Effector memory CD4-positive, alpha-beta T cell (primary cell): ENCODE data around the gene CYCS.
"Not testable (repeated sequence)": the region's sequence is repeated elsewhere in the genome, so short reads cannot be mapped to it uniquely, and the experiment has no call there.

Source experiments
- DNase-seq, 3 donors: peaks; one replicate each; pipeline ENCODE4 v3.0.0-alpha.2; 2020
- H3K27ac ChIP-seq: 2 replicates; pipeline ENCODE4 v1.7.0; 2013; ENCODE audit warnings: mild to moderate bottlenecking, low read length, moderate library complexity; ENCODE audit not compliant: insufficient read depth, poor library complexity, severe bottlenecking
- H3K27me3 ChIP-seq: replicated peaks from 2 replicates; pipeline ENCODE4 v1.7.0; 2013; ENCODE audit warnings: mild to moderate bottlenecking, low read length; ENCODE audit not compliant: insufficient read depth, control insufficient read depth, poor library complexity, severe bottlenecking
- H3K36me3 ChIP-seq: 2 replicates; pipeline ENCODE4 v1.7.0; 2013; ENCODE audit warnings: mild to moderate bottlenecking, low read length, moderate library complexity; ENCODE audit not compliant: control insufficient read depth, insufficient read depth
- H3K4me1 ChIP-seq: 2 replicates; pipeline ENCODE4 v1.7.0; 2013; ENCODE audit warnings: low read length, mild to moderate bottlenecking; ENCODE audit not compliant: control insufficient read depth, insufficient read depth, poor library complexity, severe bottlenecking
- H3K4me3 ChIP-seq: 2 replicates; pipeline ENCODE4 v1.7.0; 2013; ENCODE audit warnings: low read length, low read depth, mild to moderate bottlenecking; ENCODE audit not compliant: insufficient read depth, poor library complexity, severe bottlenecking
- H3K9me3 ChIP-seq: 2 replicates; pipeline ENCODE4 v1.7.0; 2013; ENCODE audit warnings: mild to moderate bottlenecking, low read length, moderate library complexity; ENCODE audit not compliant: control insufficient read depth

The CYCS gene

GRCh38 chr7:25119102-25119501, 6.0 kb downstream of the CYCS start:
- H3K36me3 ChIP-seq: peaks cover 22% of the 10 kb centered on the region
- no peak overlapping the region for H3K4me3 ChIP-seq
- no peaks in the 10 kb centered on the region for H3K4me1 ChIP-seq
- no peak for DNase-seq
- no peaks in the 10 kb centered on the region for H3K27me3 ChIP-seq
- H3K27ac ChIP-seq: no peak overlapping the region
- no peaks in the 10 kb centered on the region for H3K9me3 ChIP-seq

GRCh38 chr7:25118048-25118753, 6.9 kb downstream of the CYCS start:
- Histone ChIP-seq H3K27me3 (no peaks in the 10 kb centered on the region), H3K4me1 (no peaks in the 10 kb centered on the region), H3K27ac (no peak overlapping the region), H3K36me3 (peaks cover 22% of the 10 kb centered on the region), H3K4me3 (no peak overlapping the region), H3K9me3 (no peaks in the 10 kb centered on the region)
- DNase-seq: no peak

DNA sequence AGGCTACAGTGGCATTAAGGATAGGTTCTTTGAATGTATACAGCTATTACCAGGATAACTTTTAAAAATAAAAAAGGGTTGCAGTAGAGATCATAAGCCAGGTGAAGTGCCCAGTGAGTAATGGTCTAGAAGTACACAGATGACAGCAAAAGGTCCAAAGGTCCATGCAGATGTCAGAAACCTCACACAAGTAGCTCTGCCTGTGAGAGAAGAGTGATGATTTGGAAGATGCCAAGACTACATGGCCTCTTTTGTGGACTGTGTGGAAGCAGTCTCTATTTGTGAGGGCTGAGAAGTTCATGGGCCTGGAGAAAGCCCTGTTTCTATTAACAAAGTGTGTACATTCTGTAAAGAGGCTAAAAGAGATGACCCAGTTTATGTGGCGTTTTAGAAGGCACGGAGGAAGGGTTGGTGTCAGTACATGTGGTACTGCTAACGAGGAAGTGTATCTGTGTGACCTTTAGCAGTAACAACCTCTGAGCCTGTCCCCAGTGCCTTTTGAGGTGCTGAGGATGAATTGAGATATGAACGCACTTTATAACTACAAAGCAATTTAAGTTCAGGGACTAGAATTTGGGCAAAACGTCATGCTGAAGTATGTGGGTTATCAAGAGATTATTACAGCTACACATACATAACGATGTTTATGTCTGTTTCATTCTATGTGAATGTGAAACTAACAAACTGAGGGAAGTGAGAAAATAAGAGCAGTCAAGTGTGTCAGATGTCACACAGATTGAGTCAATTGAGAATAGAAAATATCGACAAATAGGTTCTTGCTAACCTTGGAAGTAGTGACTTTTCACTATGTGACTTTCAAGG, 7.6 kb downstream of the CYCS start:
- DNase-seq: no peak
- no peaks in the 10 kb centered on the region for H3K27me3 ChIP-seq
- H3K4me3 ChIP-seq: no peak overlapping the region
- H3K9me3 ChIP-seq: no peaks in the 10 kb centered on the region
- H3K4me1 ChIP-seq: no peaks in the 10 kb centered on the region
- H3K27ac ChIP-seq: no peak overlapping the region
- peaks cover 19% of the 10 kb centered on the region for H3K36me3 ChIP-seq

GRCh38 chr7:25116621-25117020, 8.4 kb downstream of the CYCS start:
- H3K27ac ChIP-seq: no peak overlapping the region
- peaks cover 13% of the 10 kb centered on the region for H3K36me3 ChIP-seq
- no peaks in the 10 kb centered on the region for H3K4me1 ChIP-seq
- H3K4me3 ChIP-seq: no peak overlapping the region
- no peaks in the 10 kb centered on the region for H3K27me3 ChIP-seq
- no peak for DNase-seq
- no peaks in the 10 kb centered on the region for H3K9me3 ChIP-seq

- not testable (repeated sequence) for H3K27me3 ChIP-seq, DNase-seq, H3K27ac ChIP-seq, H3K4me1 ChIP-seq, H3K4me3 ChIP-seq, H3K9me3 ChIP-seq, H3K36me3 ChIP-seq
These were observed 14.5 kb downstream of the CYCS start for GRCh38 chr7:25110514-25110913.

- no peaks in the 10 kb centered on the region for H3K9me3 ChIP-seq
- H3K36me3 ChIP-seq: no peaks in the 10 kb centered on the region
- H3K27ac ChIP-seq: no peak overlapping the region
- H3K4me3 ChIP-seq: no peak overlapping the region
- H3K27me3 ChIP-seq: no peaks in the 10 kb centered on the region
- no peak for DNase-seq
- H3K4me1 ChIP-seq: no peaks in the 10 kb centered on the region
These were observed 15.8 kb downstream of the CYCS start for GRCh38 chr7:25109276-25109675.

GRCh38 chr7:25105911-25106310, 19.1 kb downstream of the CYCS start:
- H3K36me3 ChIP-seq: no peaks in the 10 kb centered on the region
- no peak overlapping the region for H3K27ac ChIP-seq
- H3K4me1 ChIP-seq: no peaks in the 10 kb centered on the region
- H3K9me3 ChIP-seq: no peaks in the 10 kb centered on the region
- no peak overlapping the region for H3K4me3 ChIP-seq
- DNase-seq: no peak
- no peaks in the 10 kb centered on the region for H3K27me3 ChIP-seq

DNA sequence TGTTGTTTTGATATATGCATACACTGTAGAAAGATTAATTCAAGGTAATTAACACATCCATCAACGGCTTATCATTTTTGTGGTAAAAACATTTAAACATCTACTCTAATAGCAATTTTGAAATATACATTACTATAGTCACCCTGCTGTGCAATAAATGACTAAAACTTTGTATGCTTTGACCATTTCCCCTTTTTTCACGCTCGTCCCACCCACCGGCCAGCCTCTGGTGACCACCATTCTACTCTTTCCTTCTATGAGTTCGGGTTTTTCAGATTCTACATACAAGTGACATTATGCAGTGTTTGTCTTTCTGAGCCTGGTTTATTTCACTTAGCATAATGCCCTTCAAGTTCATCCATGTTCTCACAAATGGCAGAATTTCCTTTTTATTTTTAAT, 21.3 kb downstream of the CYCS start:
- Histone ChIP-seq H3K27me3 (no peaks in the 10 kb centered on the region), H3K9me3 (no peaks in the 10 kb centered on the region), H3K27ac (no peak overlapping the region), H3K4me3 (no peak overlapping the region), H3K4me1 (no peaks in the 10 kb centered on the region), H3K36me3 (no peaks in the 10 kb centered on the region)
- no peak for DNase-seq

GRCh38 chr7:25101817-25102216, 23.2 kb downstream of the CYCS start:
- H3K36me3 ChIP-seq: no peaks in the 10 kb centered on the region
- H3K4me3 ChIP-seq: no peak overlapping the region
- H3K4me1 ChIP-seq: no peaks in the 10 kb centered on the region
- no peak overlapping the region for H3K27ac ChIP-seq
- H3K9me3 ChIP-seq: no peaks in the 10 kb centered on the region
- H3K27me3 ChIP-seq: no peaks in the 10 kb centered on the region
- DNase-seq: no peak
